T-helper 2 cell treated with Interferon-gamma antibody and Interleukin-4, amounts not matched to agents 5 μg/mL and 100 μg/mL, for 36 hours (primary cell): ENCODE data around the gene UPF2.

Experiments
- DNase-seq: peaks from one replicate; pipeline ENCODE4 v3.0.0; 2021; ENCODE audit warnings: low spot score
- H3K27ac Mint-ChIP-seq: one replicate; pipeline ENCODE4 v1.8.0; 2021; ENCODE audit warnings: mild to moderate bottlenecking, mixed read lengths
- H3K27me3 Mint-ChIP-seq: one replicate; pipeline ENCODE4 v1.8.0; 2021; ENCODE audit warnings: low read depth, mixed read lengths
- H3K36me3 Mint-ChIP-seq: one replicate; pipeline ENCODE4 v1.8.0; 2021; ENCODE audit warnings: low read depth, mixed read lengths
- H3K4me1 Mint-ChIP-seq: one replicate; pipeline ENCODE4 v1.8.0; 2021; ENCODE audit warnings: low read depth, mixed read lengths
- H3K4me3 Mint-ChIP-seq: one replicate; pipeline ENCODE4 v1.8.0; 2022; ENCODE audit warnings: mild to moderate bottlenecking, moderate library complexity, mixed read lengths
- H3K9me3 Mint-ChIP-seq: one replicate; pipeline ENCODE4 v1.8.0; 2021; ENCODE audit warnings: mixed read lengths

Gene UPF2

GRCh38 chr10:11876805-11877590, 165.6 kb downstream of the UPF2 start:
- H3K36me3 Mint-ChIP-seq, result no peaks in the 10 kb centered on the region
- no peak overlapping the region for H3K4me3 Mint-ChIP-seq
- DNase-seq, result no peak
- H3K27ac Mint-ChIP-seq, result no peak overlapping the region
- no peaks in the 10 kb centered on the region for H3K9me3 Mint-ChIP-seq
- peaks cover 19% of the 10 kb centered on the region for H3K27me3 Mint-ChIP-seq
- peaks cover 5% of the 10 kb centered on the region for H3K4me1 Mint-ChIP-seq

GRCh38 chr10:11876324-11876723, 166.3 kb downstream of the UPF2 start:
- Mint-ChIP-seq H3K36me3 (no peaks in the 10 kb centered on the region), H3K27ac (no peak overlapping the region), H3K4me3 (no peak overlapping the region), H3K27me3 (peaks cover 25% of the 10 kb centered on the region), H3K9me3 (no peaks in the 10 kb centered on the region), H3K4me1 (peaks cover 8% of the 10 kb centered on the region)
- DNase-seq, result no peak

- no peak for DNase-seq
- Mint-ChIP-seq H3K9me3 (no peaks in the 10 kb centered on the region), H3K27me3 (peaks cover 30% of the 10 kb centered on the region), H3K4me3 (no peak overlapping the region), H3K27ac (no peak overlapping the region), H3K36me3 (no peaks in the 10 kb centered on the region), H3K4me1 (peaks cover 10% of the 10 kb centered on the region)
Measured at GRCh38 chr10:11875494-11876281, 166.9 kb downstream of the UPF2 start.

- Mint-ChIP-seq H3K4me3 (no peak overlapping the region), H3K27ac (no peak overlapping the region), H3K9me3 (no peaks in the 10 kb centered on the region), H3K4me1 (peaks cover 10% of the 10 kb centered on the region), H3K36me3 (no peaks in the 10 kb centered on the region), H3K27me3 (peaks cover 31% of the 10 kb centered on the region)
- DNase-seq, result peak; percentile 20
Measured at GRCh38 chr10:11874568-11875493, 167.8 kb downstream of the UPF2 start.

- Mint-ChIP-seq H3K4me3 (peak overlapping the region; percentile 1), H3K4me1 (peaks cover 10% of the 10 kb centered on the region), H3K9me3 (no peaks in the 10 kb centered on the region), H3K27ac (no peak overlapping the region), H3K27me3 (peaks cover 47% of the 10 kb centered on the region), H3K36me3 (no peaks in the 10 kb centered on the region)
- DNase-seq, result no peak
Measured at GRCh38 chr10:11871466-11871865, 171.1 kb downstream of the UPF2 start.

GRCh38 chr10:11870900-11871400, 171.7 kb downstream of the UPF2 start:
- no peak for DNase-seq
- no peak overlapping the region for H3K27ac Mint-ChIP-seq
- H3K27me3 Mint-ChIP-seq, result peaks cover 50% of the 10 kb centered on the region
- H3K36me3 Mint-ChIP-seq, result no peaks in the 10 kb centered on the region
- H3K4me3 Mint-ChIP-seq, result no peak overlapping the region
- peaks cover 10% of the 10 kb centered on the region for H3K4me1 Mint-ChIP-seq
- no peaks in the 10 kb centered on the region for H3K9me3 Mint-ChIP-seq

- DNase-seq, result no peak
- Mint-ChIP-seq H3K27me3 (peaks cover 55% of the 10 kb centered on the region), H3K4me3 (no peak overlapping the region), H3K27ac (no peak overlapping the region), H3K9me3 (no peaks in the 10 kb centered on the region), H3K36me3 (no peaks in the 10 kb centered on the region), H3K4me1 (peaks cover 11% of the 10 kb centered on the region)
Measured at GRCh38 chr10:11870461-11870780, 172.2 kb downstream of the UPF2 start.
